Measurements from ENCODE around the gene ABCC3. TPM values are rescaled to one million over a fixed set of nuclear protein-coding genes. Genes with fewer than 3 reads are reported as not detected.

Gene ABCC3
- total RNA-seq, 1 experiment from 2014 or later: 0.56 TPM

- POLR2A ChIA-PET (ENCODE audit: low non-redundant PET): no interaction called here
Measured at GRCh38 chr17:50602836-50603235, 31.8 kb upstream of the ABCC3 start.

DNA sequence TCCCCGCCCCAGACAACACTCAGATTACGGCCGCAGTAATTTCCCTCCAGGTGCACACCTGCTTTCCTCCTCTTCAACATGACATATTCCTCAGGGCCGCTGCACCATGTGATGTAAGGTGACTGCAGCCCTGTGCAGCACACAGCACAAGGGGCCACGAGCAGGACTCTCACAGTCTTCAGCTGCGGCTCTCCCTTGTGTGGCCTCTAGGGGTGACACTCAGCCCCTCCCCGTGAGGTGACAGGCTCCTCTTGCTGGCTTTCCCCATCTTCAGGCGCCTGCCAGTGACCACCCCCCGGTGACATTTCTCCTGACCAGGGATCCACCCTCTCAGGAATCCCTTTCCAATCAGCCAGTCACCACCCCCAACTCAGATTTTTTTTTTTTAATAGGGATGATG lies 31.3 kb upstream of the ABCC3 start:
- Histone ChIP-seq H3K36me3 (ENCODE audit: insufficient read depth, low read length, poor library complexity, severe bottlenecking) (no peaks in the 10 kb centered on the region), H3K27ac (ENCODE audit: low read depth, low read length, poor library complexity, severe bottlenecking) (no peak overlapping the region), H3K9me3 (ENCODE audit: low read depth, low read length, poor library complexity, severe bottlenecking) (no peaks in the 10 kb centered on the region), H3K4me3 (ENCODE audit: low read depth, low read length, poor library complexity, severe bottlenecking) (no peak overlapping the region), H3K27me3 (replicated peaks; ENCODE audit: insufficient read depth, low read depth, low read length, poor library complexity) (no peaks in the 10 kb centered on the region), H3K4me1 (ENCODE audit: insufficient read depth, low read length, poor library complexity, severe bottlenecking) (peaks cover 18% of the 10 kb centered on the region)
- DNase-seq (ENCODE audit: low spot score): peak; percentile 27
- BruUV-seq (replicated peaks): no TSS peak
- ChIA-PET POLR2A (ENCODE audit: low non-redundant PET) (no interaction called here), CTCF (no interaction called here)
- intact Hi-C loops (cut with micrococcal nuclease; ENCODE audit: unreplicated experiment): loop anchor here (5.0 kb wide), 1 partner anchor 41 kb away; the partner anchor contains the start of gene CACNA1G
- no peak for TF ChIP-seq EZH2 (IDR thresholded peaks at IDR 0.05; ENCODE audit: borderline replicate concordance, low read depth, low read length, poor library complexity, severe bottlenecking)
- TF ChIP-seq, protein P1, sequence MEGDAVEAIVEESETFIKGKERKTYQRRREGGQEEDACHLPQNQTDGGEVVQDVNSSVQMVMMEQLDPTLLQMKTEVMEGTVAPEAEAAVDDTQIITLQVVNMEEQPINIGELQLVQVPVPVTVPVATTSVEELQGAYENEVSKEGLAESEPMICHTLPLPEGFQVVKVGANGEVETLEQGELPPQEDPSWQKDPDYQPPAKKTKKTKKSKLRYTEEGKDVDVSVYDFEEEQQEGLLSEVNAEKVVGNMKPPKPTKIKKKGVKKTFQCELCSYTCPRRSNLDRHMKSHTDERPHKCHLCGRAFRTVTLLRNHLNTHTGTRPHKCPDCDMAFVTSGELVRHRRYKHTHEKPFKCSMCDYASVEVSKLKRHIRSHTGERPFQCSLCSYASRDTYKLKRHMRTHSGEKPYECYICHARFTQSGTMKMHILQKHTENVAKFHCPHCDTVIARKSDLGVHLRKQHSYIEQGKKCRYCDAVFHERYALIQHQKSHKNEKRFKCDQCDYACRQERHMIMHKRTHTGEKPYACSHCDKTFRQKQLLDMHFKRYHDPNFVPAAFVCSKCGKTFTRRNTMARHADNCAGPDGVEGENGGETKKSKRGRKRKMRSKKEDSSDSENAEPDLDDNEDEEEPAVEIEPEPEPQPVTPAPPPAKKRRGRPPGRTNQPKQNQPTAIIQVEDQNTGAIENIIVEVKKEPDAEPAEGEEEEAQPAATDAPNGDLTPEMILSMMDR (conservative IDR thresholded peaks at IDR 0.05; ENCODE audit: low read depth, low read length): peak; percentile 41; the same call in 1 of the 2 replicates

More at GRCh38 chr17:50602836-50603235, 31.8 kb upstream of the ABCC3 start:
- intact Hi-C loops (cut with micrococcal nuclease; ENCODE audit: unreplicated experiment): loop anchor here (5.0 kb wide), 1 partner anchor 41 kb away; the partner anchor contains the start of gene CACNA1G
- Histone ChIP-seq H3K4me3 (ENCODE audit: low read depth, low read length, poor library complexity, severe bottlenecking) (no peak overlapping the region), H3K36me3 (ENCODE audit: insufficient read depth, low read length, poor library complexity, severe bottlenecking) (no peaks in the 10 kb centered on the region), H3K27ac (ENCODE audit: low read depth, low read length, poor library complexity, severe bottlenecking) (no peak overlapping the region), H3K27me3 (replicated peaks; ENCODE audit: insufficient read depth, low read depth, low read length, poor library complexity) (no peaks in the 10 kb centered on the region), H3K4me1 (ENCODE audit: insufficient read depth, low read length, poor library complexity, severe bottlenecking) (peaks cover 18% of the 10 kb centered on the region), H3K9me3 (ENCODE audit: low read depth, low read length, poor library complexity, severe bottlenecking) (no peaks in the 10 kb centered on the region)
- CTCF ChIA-PET: no interaction called here
- TF ChIP-seq EZH2 (IDR thresholded peaks at IDR 0.05; ENCODE audit: borderline replicate concordance, low read depth, low read length, poor library complexity, severe bottlenecking): no peak
- TF ChIP-seq, protein P1 (conservative IDR thresholded peaks at IDR 0.05; ENCODE audit: low read depth, low read length): no peak
- BruUV-seq (replicated peaks): no TSS peak
- DNase-seq (ENCODE audit: low spot score): no peak

DNA sequence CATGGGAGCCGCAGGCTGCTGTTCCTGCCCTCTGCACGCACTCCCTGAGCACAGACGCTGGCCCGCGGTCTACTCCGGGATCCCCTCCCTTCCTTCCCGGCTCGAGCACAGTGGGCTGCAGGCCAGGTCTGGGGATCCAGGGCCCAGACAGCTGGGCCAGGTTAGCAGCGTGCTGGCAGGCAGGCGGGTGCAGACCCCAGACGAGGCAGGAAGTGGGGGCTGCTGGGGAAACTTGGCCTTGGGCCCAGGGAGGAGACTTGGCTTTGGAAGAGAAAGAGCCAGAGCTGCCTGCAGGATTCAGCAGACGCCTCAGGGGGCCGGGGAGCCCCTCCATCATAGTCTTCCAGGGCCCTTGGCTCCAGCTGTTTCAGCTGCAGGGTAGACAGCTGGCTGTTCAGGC lies 30.2 kb upstream of the ABCC3 start:
- TF ChIP-seq, protein P1 (conservative IDR thresholded peaks at IDR 0.05; ENCODE audit: low read depth, low read length): no peak
- TF ChIP-seq EZH2 (IDR thresholded peaks at IDR 0.05; ENCODE audit: borderline replicate concordance, low read depth, low read length, poor library complexity, severe bottlenecking): no peak
- ChIA-PET POLR2A (ENCODE audit: low non-redundant PET) (no interaction called here), CTCF (interaction anchor here (1.0 to 1.1 kb wide), 2 partner anchors 54 to 103 kb away, joined by 3 read pairs; no protein-coding TSS in a partner anchor)
- no peaks in the 10 kb centered on the region for H3K27me3 ChIP-seq (replicated peaks; ENCODE audit: insufficient read depth, low read depth, low read length, poor library complexity)
- BruUV-seq (replicated peaks): no TSS peak
- intact Hi-C loops (cut with micrococcal nuclease; ENCODE audit: unreplicated experiment): loop anchor here (5.0 kb wide), 1 partner anchor 42 kb away; the partner anchor contains the start of gene CACNA1G
- no peaks in the 10 kb centered on the region for H3K36me3 ChIP-seq (ENCODE audit: insufficient read depth, low read length, poor library complexity, severe bottlenecking)
- no peak overlapping the region for H3K4me3 ChIP-seq (ENCODE audit: low read depth, low read length, poor library complexity, severe bottlenecking)
- peak; percentile 88 for DNase-seq (ENCODE audit: low spot score)
- peaks cover 18% of the 10 kb centered on the region for H3K4me1 ChIP-seq (ENCODE audit: insufficient read depth, low read length, poor library complexity, severe bottlenecking)
- H3K27ac ChIP-seq (ENCODE audit: low read depth, low read length, poor library complexity, severe bottlenecking): peak overlapping the region; percentile 56
- no peaks in the 10 kb centered on the region for H3K9me3 ChIP-seq (ENCODE audit: low read depth, low read length, poor library complexity, severe bottlenecking)

Measured in A673 (cell line).